ENCODE results near the gene SMIM44. TPM values are rescaled to one million over a fixed set of nuclear protein-coding genes. Genes with fewer than 3 reads are reported as not detected.

SMIM44 gene
- total RNA-seq, 1 experiment from 2014 or later: not detected

DNA sequence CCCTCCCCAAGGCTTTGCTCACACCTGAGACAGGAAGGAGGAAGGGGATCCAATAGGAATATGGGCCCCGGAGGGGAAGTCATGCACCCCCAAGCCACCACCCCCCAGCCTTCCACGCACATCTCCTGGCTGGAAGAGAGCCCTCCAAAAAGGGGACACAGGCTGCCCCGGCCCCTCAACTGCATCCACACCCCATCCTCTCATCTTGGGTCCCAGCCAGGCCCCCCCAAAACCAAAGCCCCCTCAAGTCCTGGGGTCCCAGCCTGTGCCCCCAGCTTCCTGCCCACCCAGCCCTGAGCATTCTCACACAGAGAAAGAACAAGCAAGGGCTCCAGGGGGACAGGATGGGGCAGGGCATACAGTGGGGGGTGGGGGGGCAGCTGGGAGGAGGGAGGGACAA lies 15.0 kb downstream of the SMIM44 start:
- no peaks in the 10 kb centered on the region for H4K20me1 ChIP-seq (ENCODE audit: control insufficient read depth, insufficient read depth, insufficient read length)
- no peak overlapping the region for H3K9ac ChIP-seq (ENCODE audit: extremely low read depth, insufficient read length, low read length)
- TF ChIP-seq, protein P1, sequence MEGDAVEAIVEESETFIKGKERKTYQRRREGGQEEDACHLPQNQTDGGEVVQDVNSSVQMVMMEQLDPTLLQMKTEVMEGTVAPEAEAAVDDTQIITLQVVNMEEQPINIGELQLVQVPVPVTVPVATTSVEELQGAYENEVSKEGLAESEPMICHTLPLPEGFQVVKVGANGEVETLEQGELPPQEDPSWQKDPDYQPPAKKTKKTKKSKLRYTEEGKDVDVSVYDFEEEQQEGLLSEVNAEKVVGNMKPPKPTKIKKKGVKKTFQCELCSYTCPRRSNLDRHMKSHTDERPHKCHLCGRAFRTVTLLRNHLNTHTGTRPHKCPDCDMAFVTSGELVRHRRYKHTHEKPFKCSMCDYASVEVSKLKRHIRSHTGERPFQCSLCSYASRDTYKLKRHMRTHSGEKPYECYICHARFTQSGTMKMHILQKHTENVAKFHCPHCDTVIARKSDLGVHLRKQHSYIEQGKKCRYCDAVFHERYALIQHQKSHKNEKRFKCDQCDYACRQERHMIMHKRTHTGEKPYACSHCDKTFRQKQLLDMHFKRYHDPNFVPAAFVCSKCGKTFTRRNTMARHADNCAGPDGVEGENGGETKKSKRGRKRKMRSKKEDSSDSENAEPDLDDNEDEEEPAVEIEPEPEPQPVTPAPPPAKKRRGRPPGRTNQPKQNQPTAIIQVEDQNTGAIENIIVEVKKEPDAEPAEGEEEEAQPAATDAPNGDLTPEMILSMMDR (conservative IDR thresholded peaks at IDR 0.05): no peak
- H3K27me3 Mint-ChIP-seq (ENCODE audit: low read depth): peaks cover 78% of the 10 kb centered on the region
- no peak overlapping the region for H2AFZ ChIP-seq (ENCODE audit: low read length)
- no CpG with 5 or more reads among the region's 3 CpGs for WGBS (ENCODE audit: extremely low coverage, insufficient read length, low lambda C conversion rate)
- H3K27me3 ChIP-seq (ENCODE audit: insufficient read depth, low read length): peaks cover 8% of the 10 kb centered on the region; the same call in 1 of the 2 replicates
- H3K4me3 Mint-ChIP-seq: no peak overlapping the region
- no peaks in the 10 kb centered on the region for H3K23me2 ChIP-seq (ENCODE audit: insufficient read length, low read depth, low read length, poor library complexity, severe bottlenecking)
- no peak overlapping the region for H3K27ac ChIP-seq (ENCODE audit: insufficient read length, low read depth, low read length)
- H2BK120ac ChIP-seq (ENCODE audit: low read depth, low read length, poor library complexity, severe bottlenecking): no peak overlapping the region
- H3K4me1 Mint-ChIP-seq: peaks cover 4 to 11% of the 10 kb centered on the region in 2 experiments; a peak in 3 of 4 replicates
- H3K4me2 ChIP-seq (ENCODE audit: insufficient read depth, insufficient read length, low read length): no peak overlapping the region
- H4K91ac ChIP-seq (ENCODE audit: insufficient read length, low read depth, low read length): no peak overlapping the region
- H2BK20ac ChIP-seq (ENCODE audit: low read depth, low read length, poor library complexity, severe bottlenecking): no peak overlapping the region
- H3K27ac Mint-ChIP-seq: no peak overlapping the region
- no peak overlapping the region for H3K56ac ChIP-seq (ENCODE audit: insufficient read length, low read depth, low read length)
- no peaks in the 10 kb centered on the region for H3K9me3 ChIP-seq (ENCODE audit: control insufficient read depth, low read depth, low read length)
- no peak overlapping the region for H2BK12ac ChIP-seq (ENCODE audit: insufficient read length, low read depth, low read length)
- peaks cover 0 to 4% (median 0%) of the 10 kb centered on the region in 3 experiments; a peak in 2 of 7 replicates for H3K36me3 Mint-ChIP-seq (ENCODE audit: insufficient read depth in 1 of 3, low read depth in 3 of 3)
- H3K79me2 ChIP-seq (ENCODE audit: insufficient read depth, low read length): no peaks in the 10 kb centered on the region
- H3K14ac ChIP-seq (ENCODE audit: insufficient read depth, low read length): no peak overlapping the region
- no peaks in the 10 kb centered on the region for H3K4me1 ChIP-seq (ENCODE audit: insufficient read depth, low read length)
- H4K5ac ChIP-seq (ENCODE audit: insufficient read length, low read depth, low read length): no peak overlapping the region
- no peak overlapping the region for H3K18ac ChIP-seq (ENCODE audit: insufficient read length, low read depth, low read length)
- no peak overlapping the region for H3K4ac ChIP-seq (ENCODE audit: low read depth, low read length)
- H3T11ph ChIP-seq (ENCODE audit: low read length): no peak overlapping the region
- H3K9me3 Mint-ChIP-seq: peaks cover 11 to 17% of the 10 kb centered on the region in 2 experiments
- H2BK5ac ChIP-seq (ENCODE audit: insufficient read length, low read length): no peak overlapping the region
- H3K79me1 ChIP-seq (ENCODE audit: insufficient read depth, low read depth, low read length, poor library complexity, severe bottlenecking): no peaks in the 10 kb centered on the region
- H2AK5ac ChIP-seq (ENCODE audit: insufficient read length, low read length): no peak overlapping the region
- H4K8ac ChIP-seq (replicated peaks; ENCODE audit: insufficient read length, low read depth, low read length): no peak overlapping the region
- H2BK15ac ChIP-seq (ENCODE audit: low read depth, low read length): no peak overlapping the region
- no peak for DNase-seq
- no peak overlapping the region for H3K23ac ChIP-seq (ENCODE audit: insufficient read length, low read depth, low read length)
